ENCODE data around the gene MTMR2. TPM values are rescaled to one million over a fixed set of nuclear protein-coding genes. Genes with fewer than 3 reads are reported as not detected.
A peak's percentile ranks its signal among the peaks of the same experiment; 100 is the strongest.

Gene MTMR2
- total RNA-seq, 1 experiment from 2014 or later, result 59.0 TPM

DNA sequence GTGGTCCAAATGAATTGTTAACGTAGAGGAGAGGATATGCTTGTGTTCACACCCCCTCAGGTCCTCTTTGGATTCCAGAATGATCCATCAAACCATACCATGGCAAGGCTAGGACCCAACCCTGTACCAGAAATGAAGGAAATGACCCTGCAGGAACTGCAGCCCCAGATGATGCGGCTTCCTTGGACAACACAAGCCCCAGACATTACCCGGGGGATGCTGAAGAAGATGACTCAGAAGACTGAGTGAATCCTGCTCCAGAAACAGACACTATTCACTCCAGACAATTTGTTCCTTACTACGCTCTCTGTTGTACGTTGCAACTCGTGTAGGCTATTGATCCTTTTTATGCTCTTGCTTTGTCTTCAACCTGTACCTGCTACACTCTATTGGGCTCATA, 15.2 kb upstream of the MTMR2 start:
- Histone ChIP-seq H3K27me3 (ENCODE audit: insufficient read depth, low read length) (no peaks in the 10 kb centered on the region), H2BK120ac (ENCODE audit: low read depth, low read length, poor library complexity, severe bottlenecking) (no peak overlapping the region), H3K56ac (ENCODE audit: insufficient read length, low read depth, low read length) (no peak overlapping the region), H2BK5ac (ENCODE audit: insufficient read length, low read length) (no peak overlapping the region), H4K5ac (ENCODE audit: insufficient read length, low read depth, low read length) (no peak overlapping the region), H2BK20ac (ENCODE audit: low read depth, low read length, poor library complexity, severe bottlenecking) (no peak overlapping the region), H3K4me1 (ENCODE audit: insufficient read depth, low read length) (no peaks in the 10 kb centered on the region), H2AK5ac (ENCODE audit: insufficient read length, low read length) (no peak overlapping the region), H3K23me2 (ENCODE audit: insufficient read length, low read depth, low read length, poor library complexity, severe bottlenecking) (no peaks in the 10 kb centered on the region), H3K18ac (ENCODE audit: insufficient read length, low read depth, low read length) (no peak overlapping the region), H3K14ac (ENCODE audit: insufficient read depth, low read length) (no peak overlapping the region), H2AFZ (ENCODE audit: low read length) (no peak overlapping the region), H4K8ac (replicated peaks; ENCODE audit: insufficient read length, low read depth, low read length) (no peak overlapping the region), H3K27ac (ENCODE audit: insufficient read length, low read depth, low read length) (no peak overlapping the region), H4K20me1 (ENCODE audit: control insufficient read depth, insufficient read depth, insufficient read length) (no peaks in the 10 kb centered on the region), H3K9ac (ENCODE audit: extremely low read depth, insufficient read length, low read length) (no peak overlapping the region), H3T11ph (ENCODE audit: low read length) (no peak overlapping the region), H3K79me1 (ENCODE audit: insufficient read depth, low read depth, low read length, poor library complexity, severe bottlenecking) (no peaks in the 10 kb centered on the region), H3K4ac (ENCODE audit: low read depth, low read length) (no peak overlapping the region), H3K79me2 (ENCODE audit: insufficient read depth, low read length) (no peaks in the 10 kb centered on the region), H2BK12ac (ENCODE audit: insufficient read length, low read depth, low read length) (no peak overlapping the region), H2BK15ac (ENCODE audit: low read depth, low read length) (no peak overlapping the region), H4K91ac (ENCODE audit: insufficient read length, low read depth, low read length) (no peak overlapping the region), H3K23ac (ENCODE audit: insufficient read length, low read depth, low read length) (no peak overlapping the region), H3K4me2 (ENCODE audit: insufficient read depth, insufficient read length, low read length) (no peak overlapping the region), H3K9me3 (ENCODE audit: control insufficient read depth, low read depth, low read length) (peaks cover 8% of the 10 kb centered on the region)
- no CpG with 5 or more reads among the region's 6 CpGs for WGBS (ENCODE audit: extremely low coverage, insufficient read length, low lambda C conversion rate)
- Mint-ChIP-seq H3K4me1 (no peaks in the 10 kb centered on the region), H3K27ac (peak overlapping the region in 1 of 3 experiments; percentile 82; a peak in 1 of 7 replicates), H3K4me3 (no peak overlapping the region), H3K9me3 (peaks cover 8 to 11% of the 10 kb centered on the region in 2 experiments), H3K36me3 (ENCODE audit: insufficient read depth in 1 of 3, low read depth in 3 of 3) (peaks cover 3 to 10% (median 6%) of the 10 kb centered on the region in 3 experiments; a peak in 5 of 7 replicates), H3K27me3 (ENCODE audit: low read depth) (no peaks in the 10 kb centered on the region; the same call in 1 of the 2 replicates)
- no peak for DNase-seq
- TF ChIP-seq, protein P1, sequence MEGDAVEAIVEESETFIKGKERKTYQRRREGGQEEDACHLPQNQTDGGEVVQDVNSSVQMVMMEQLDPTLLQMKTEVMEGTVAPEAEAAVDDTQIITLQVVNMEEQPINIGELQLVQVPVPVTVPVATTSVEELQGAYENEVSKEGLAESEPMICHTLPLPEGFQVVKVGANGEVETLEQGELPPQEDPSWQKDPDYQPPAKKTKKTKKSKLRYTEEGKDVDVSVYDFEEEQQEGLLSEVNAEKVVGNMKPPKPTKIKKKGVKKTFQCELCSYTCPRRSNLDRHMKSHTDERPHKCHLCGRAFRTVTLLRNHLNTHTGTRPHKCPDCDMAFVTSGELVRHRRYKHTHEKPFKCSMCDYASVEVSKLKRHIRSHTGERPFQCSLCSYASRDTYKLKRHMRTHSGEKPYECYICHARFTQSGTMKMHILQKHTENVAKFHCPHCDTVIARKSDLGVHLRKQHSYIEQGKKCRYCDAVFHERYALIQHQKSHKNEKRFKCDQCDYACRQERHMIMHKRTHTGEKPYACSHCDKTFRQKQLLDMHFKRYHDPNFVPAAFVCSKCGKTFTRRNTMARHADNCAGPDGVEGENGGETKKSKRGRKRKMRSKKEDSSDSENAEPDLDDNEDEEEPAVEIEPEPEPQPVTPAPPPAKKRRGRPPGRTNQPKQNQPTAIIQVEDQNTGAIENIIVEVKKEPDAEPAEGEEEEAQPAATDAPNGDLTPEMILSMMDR (conservative IDR thresholded peaks at IDR 0.05), result no peak

All from H9 (cell line).